VCaP (cell line): ENCODE measurements around the gene NIPBL.

Experiments
- H3K27ac ChIP-seq: fragments of 450-650 bp; 2 replicates; pipeline ENCODE4 v1.5.1; 2017
- CTCF ChIP-seq: fragments of 450-650 bp; conservative IDR thresholded peaks from 2 replicates; pipeline ENCODE4 v1.5.1; 2017; ENCODE audit warnings: mild to moderate bottlenecking, moderate library complexity

NIPBL gene

DNA sequence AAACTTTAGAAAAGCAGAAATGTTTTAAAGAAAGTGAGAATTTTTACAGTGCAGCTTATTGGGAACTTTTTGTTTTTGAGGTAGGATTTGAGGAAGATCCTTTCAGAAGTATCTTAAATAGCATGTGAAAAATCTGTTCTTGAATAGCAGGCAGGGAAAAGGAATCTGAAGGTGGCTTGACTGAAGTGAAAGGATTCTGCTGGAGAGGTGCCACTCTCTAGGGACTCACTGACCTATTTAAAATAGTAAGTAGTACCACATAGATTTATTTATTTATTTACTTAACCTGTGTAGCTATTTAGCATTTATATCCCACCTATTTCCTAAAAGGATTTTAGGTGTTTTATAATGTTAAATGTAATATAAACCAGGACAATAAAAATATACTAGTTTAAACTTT is 69.1 kb downstream of the NIPBL start:
- no peak for TF ChIP-seq CTCF
- no peak overlapping the region for H3K27ac ChIP-seq

- no peak overlapping the region for H3K27ac ChIP-seq
- no peak for TF ChIP-seq CTCF
These were observed 69.5 kb downstream of the NIPBL start for GRCh38 chr5:36946101-36946500.

DNA sequence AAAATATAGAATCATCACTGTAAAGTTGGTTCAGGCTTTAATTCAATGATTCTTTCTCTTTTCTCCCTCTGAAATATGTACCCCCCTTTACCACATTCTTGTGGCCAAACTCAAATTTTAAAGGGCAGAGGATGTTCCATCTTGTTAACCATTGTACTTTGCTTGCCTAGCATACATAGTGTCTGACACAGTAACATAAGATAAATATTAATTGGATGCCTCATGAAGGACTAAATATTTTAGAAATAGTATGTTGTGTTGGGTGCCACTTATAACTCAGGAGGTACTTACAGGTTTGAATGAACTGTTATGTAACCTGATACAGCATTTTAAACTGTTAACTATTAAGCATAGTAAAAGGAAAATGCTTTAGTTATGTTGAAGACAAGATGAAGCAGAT is 71.5 kb downstream of the NIPBL start:
- no peak overlapping the region for H3K27ac ChIP-seq
- TF ChIP-seq CTCF: no peak

DNA sequence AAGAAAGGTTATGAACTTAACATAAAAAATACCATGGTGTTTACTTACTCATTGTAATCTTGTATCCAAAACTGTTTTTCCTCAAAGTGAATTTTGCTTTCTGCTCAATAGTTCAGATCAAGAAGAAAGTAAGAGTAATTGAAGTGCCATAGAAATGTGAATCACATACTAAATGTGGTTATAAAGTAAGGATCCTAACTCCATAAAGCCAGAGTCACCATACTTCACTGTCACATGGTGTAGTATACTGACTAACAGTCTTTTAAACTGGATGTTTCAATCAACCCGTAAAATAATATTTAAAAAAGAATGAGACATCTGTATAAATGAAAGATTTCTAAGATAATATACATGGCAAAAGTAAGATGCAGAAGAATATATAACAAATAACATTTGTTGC is 72.1 kb downstream of the NIPBL start:
- no peak overlapping the region for H3K27ac ChIP-seq
- TF ChIP-seq CTCF: no peak

- H3K27ac ChIP-seq: no peak overlapping the region
- TF ChIP-seq CTCF: no peak
These were observed 73.0 kb downstream of the NIPBL start for GRCh38 chr5:36949593-36949992.

DNA sequence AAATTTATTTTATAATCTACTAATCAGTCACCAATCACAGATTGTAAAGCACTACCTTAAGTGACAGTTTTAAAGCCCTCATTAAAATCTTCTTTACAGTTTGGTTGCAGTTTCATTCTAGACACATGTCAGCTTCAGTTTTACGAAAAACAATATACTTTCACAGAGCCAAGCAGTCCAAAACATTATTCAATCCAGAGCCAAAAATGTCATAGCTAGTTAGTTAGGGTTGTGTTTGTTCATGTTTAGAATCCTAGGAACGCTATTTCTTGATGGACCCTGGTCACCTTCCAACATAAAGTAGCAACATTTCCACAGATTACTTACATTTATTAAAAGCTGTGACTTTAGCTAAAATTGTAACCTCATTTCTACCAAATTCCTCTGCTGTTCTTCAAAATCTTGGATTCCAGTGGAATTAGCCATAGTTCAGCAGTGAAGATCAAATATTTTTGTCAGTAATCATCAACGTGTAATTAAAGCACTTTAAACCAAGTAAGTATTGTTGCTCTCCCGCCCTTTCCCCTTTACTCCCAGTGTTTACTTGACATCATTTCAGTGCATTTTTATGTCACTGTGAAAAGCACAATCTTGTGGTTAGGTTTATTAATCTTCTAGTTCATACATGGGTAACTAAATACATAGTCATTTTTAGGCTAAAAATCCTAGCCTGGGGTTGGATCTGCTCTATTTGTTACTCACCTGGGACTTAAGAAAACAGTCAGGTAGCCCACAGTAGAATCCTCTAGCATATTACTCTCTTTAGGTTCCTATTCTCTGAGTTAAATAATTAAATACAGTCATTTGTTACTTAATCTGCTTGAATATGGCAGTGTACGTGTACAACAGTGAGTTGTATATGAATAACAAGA is 74.3 kb downstream of the NIPBL start:
- no peak for TF ChIP-seq CTCF
- H3K27ac ChIP-seq: no peak overlapping the region

GRCh38 chr5:36953043-36953442 is 76.5 kb downstream of the NIPBL start:
- H3K27ac ChIP-seq: no peak overlapping the region
- no peak for TF ChIP-seq CTCF
